ENCODE data around the gene HSD11B1L.
"Not testable (repeated sequence)": the region's sequence is repeated elsewhere in the genome, so short reads cannot be mapped to it uniquely, and the experiment has no call there.

HSD11B1L gene

GRCh38 chr19:5700455-5701092, 19.7 kb downstream of the HSD11B1L start:
- no peak for DNase-seq (ENCODE audit: low read depth)

- DNase-seq (ENCODE audit: low read depth), result not testable (repeated sequence)
Measured at GRCh38 chr19:5702053-5702410, 21.2 kb downstream of the HSD11B1L start.

- no peak for DNase-seq (ENCODE audit: low read depth)
Measured at GRCh38 chr19:5703819-5704818, 23.3 kb downstream of the HSD11B1L start.

- no peak for DNase-seq (ENCODE audit: low read depth)
Measured at GRCh38 chr19:5705552-5705951, 24.7 kb downstream of the HSD11B1L start.

- no peak for DNase-seq (ENCODE audit: low read depth)
Measured at GRCh38 chr19:5706876-5707573, 26.2 kb downstream of the HSD11B1L start.

- no peak for DNase-seq (ENCODE audit: low read depth)
Measured at GRCh38 chr19:5707576-5708575, 27.0 kb downstream of the HSD11B1L start.

- no peak for DNase-seq (ENCODE audit: low read depth)
Measured at GRCh38 chr19:5711025-5711424, 30.2 kb downstream of the HSD11B1L start.

GRCh38 chr19:5711713-5712161, 30.9 kb downstream of the HSD11B1L start:
- DNase-seq (ENCODE audit: low read depth), result no peak

- DNase-seq (ENCODE audit: low read depth), result no peak
Measured at GRCh38 chr19:5713228-5713627, 32.4 kb downstream of the HSD11B1L start.

GRCh38 chr19:5714816-5715215, 34.0 kb downstream of the HSD11B1L start:
- DNase-seq (ENCODE audit: low read depth), result no peak

GRCh38 chr19:5717215-5717935, 36.5 kb downstream of the HSD11B1L start:
- no peak for DNase-seq (ENCODE audit: low read depth)

GRCh38 chr19:5718037-5718578, 37.3 kb downstream of the HSD11B1L start:
- DNase-seq (ENCODE audit: low read depth), result peak; percentile 33

- DNase-seq (ENCODE audit: low read depth), result peak; percentile 36
Measured at GRCh38 chr19:5718579-5719273, 37.9 kb downstream of the HSD11B1L start.

GRCh38 chr19:5719274-5719960, 38.6 kb downstream of the HSD11B1L start:
- no peak for DNase-seq (ENCODE audit: low read depth)

GRCh38 chr19:5719961-5720790, 39.3 kb downstream of the HSD11B1L start, which contains the start of the genes CATSPERD and LONP1:
Gene CATSPERD, plus strand, starts transcription at chr19:5720637. Its CDS starts 101 bp downstream, at chr19:5720738.
Gene LONP1, minus strand, starts transcription at chr19:5720146. Its CDS starts 14 bp downstream, at chr19:5720132.
- DNase-seq (ENCODE audit: low read depth), result peak; percentile 95

- no peak for DNase-seq (ENCODE audit: low read depth)
Measured at GRCh38 chr19:5727453-5728050, 46.7 kb downstream of the HSD11B1L start.

GRCh38 chr19:5733172-5733571, 52.3 kb downstream of the HSD11B1L start:
- DNase-seq (ENCODE audit: low read depth), result not testable (repeated sequence)

Measured in stimulated activated CD8-positive, alpha-beta memory T cell treated with anti-CD3 and anti-CD28 coated beads, Interleukin-7, amount 100 ng/mL, for 24 hours (primary cell).